Nephron progenitor cell (in vitro differentiated cells): ENCODE measurements around the gene SERPINA9.
A peak's percentile ranks its signal among the peaks of the same experiment; 100 is the strongest.

Experiments used
- DNase-seq: peaks from one replicate; pipeline ENCODE4 v3.0.0; 2021
- H3K27ac Mint-ChIP-seq: 2 replicates; pipeline ENCODE4 v1.8.0; 2021; ENCODE audit warnings: mild to moderate bottlenecking, moderate library complexity, mixed read lengths
- H3K27me3 Mint-ChIP-seq: 2 replicates; pipeline ENCODE4 v1.8.0; 2021; ENCODE audit warnings: mild to moderate bottlenecking, low read depth, mixed read lengths; ENCODE audit not compliant: poor library complexity
- H3K36me3 Mint-ChIP-seq: 2 replicates; pipeline ENCODE4 v1.8.0; 2021; ENCODE audit warnings: low read depth, mixed read lengths
- H3K4me1 Mint-ChIP-seq: 2 replicates; pipeline ENCODE4 v1.8.0; 2021; ENCODE audit warnings: mixed read lengths
- H3K4me3 Mint-ChIP-seq: 2 replicates; pipeline ENCODE4 v1.8.0; 2021; ENCODE audit warnings: mild to moderate bottlenecking, moderate library complexity, mixed read lengths
- H3K9me3 Mint-ChIP-seq: 2 replicates; pipeline ENCODE4 v1.8.0; 2021; ENCODE audit warnings: mild to moderate bottlenecking, moderate library complexity, mixed read lengths
- CTCF ChIP-seq: fragments of 200-600 bp; sonication (generic); IDR thresholded peaks from 2 replicates; pipeline ENCODE4 v1.5.0; 2021; ENCODE audit warnings: antibody characterized with exemption

SERPINA9 gene

GRCh38 chr14:94498215-94498614 lies 22.2 kb upstream of the SERPINA9 start:
- H3K4me3 Mint-ChIP-seq: no peak overlapping the region
- H3K9me3 Mint-ChIP-seq: no peaks in the 10 kb centered on the region
- no peak for TF ChIP-seq CTCF
- H3K36me3 Mint-ChIP-seq: no peaks in the 10 kb centered on the region
- H3K27me3 Mint-ChIP-seq: peaks cover 42% of the 10 kb centered on the region
- peaks cover 11% of the 10 kb centered on the region for H3K4me1 Mint-ChIP-seq
- no peak for DNase-seq
- no peak overlapping the region for H3K27ac Mint-ChIP-seq

- H3K36me3 Mint-ChIP-seq: no peaks in the 10 kb centered on the region
- H3K9me3 Mint-ChIP-seq: no peaks in the 10 kb centered on the region
- TF ChIP-seq CTCF: no peak
- no peak for DNase-seq
- peaks cover 2% of the 10 kb centered on the region for H3K4me1 Mint-ChIP-seq
- peaks cover 32% of the 10 kb centered on the region for H3K27me3 Mint-ChIP-seq
- H3K27ac Mint-ChIP-seq: no peak overlapping the region
- no peak overlapping the region for H3K4me3 Mint-ChIP-seq
These were observed 18.1 kb upstream of the SERPINA9 start for GRCh38 chr14:94494085-94494484.

GRCh38 chr14:94491511-94491910 lies 15.5 kb upstream of the SERPINA9 start:
- H3K4me3 Mint-ChIP-seq: no peak overlapping the region
- H3K27me3 Mint-ChIP-seq: peaks cover 23% of the 10 kb centered on the region
- DNase-seq: no peak
- no peaks in the 10 kb centered on the region for H3K36me3 Mint-ChIP-seq
- H3K4me1 Mint-ChIP-seq: peaks cover 12% of the 10 kb centered on the region
- no peak overlapping the region for H3K27ac Mint-ChIP-seq
- TF ChIP-seq CTCF: no peak
- H3K9me3 Mint-ChIP-seq: no peaks in the 10 kb centered on the region

- Mint-ChIP-seq H3K27me3 (peaks cover 22% of the 10 kb centered on the region), H3K4me1 (peaks cover 27% of the 10 kb centered on the region), H3K36me3 (no peaks in the 10 kb centered on the region), H3K9me3 (no peaks in the 10 kb centered on the region), H3K27ac (no peak overlapping the region), H3K4me3 (no peak overlapping the region)
- TF ChIP-seq CTCF: no peak
- DNase-seq: no peak
These were observed 13.3 kb upstream of the SERPINA9 start for GRCh38 chr14:94489336-94489735.

- no peak for TF ChIP-seq CTCF
- H3K36me3 Mint-ChIP-seq: no peaks in the 10 kb centered on the region
These were observed 10.9 kb upstream of the SERPINA9 start for GRCh38 chr14:94486883-94487282.

GRCh38 chr14:94485944-94486841 lies 10.2 kb upstream of the SERPINA9 start:
- Mint-ChIP-seq H3K9me3 (no peaks in the 10 kb centered on the region), H3K36me3 (no peaks in the 10 kb centered on the region), H3K4me3 (peak overlapping the region; percentile 54), H3K27ac (no peak overlapping the region), H3K4me1 (peaks cover 56% of the 10 kb centered on the region), H3K27me3 (peaks cover 24% of the 10 kb centered on the region)
- peak; percentile 84 for DNase-seq
- TF ChIP-seq CTCF: peak; percentile 100

More at GRCh38 chr14:94486883-94487282, 10.9 kb upstream of the SERPINA9 start:
- Mint-ChIP-seq H3K27ac (no peak overlapping the region), H3K4me3 (peak overlapping the region; percentile 54), H3K27me3 (peaks cover 24% of the 10 kb centered on the region), H3K4me1 (peaks cover 49% of the 10 kb centered on the region), H3K9me3 (no peaks in the 10 kb centered on the region)
- no peak for DNase-seq
